HG03378 (cell line): ENCODE results near the gene RBP3.

Source experiments
- ATAC-seq: cut with Tn5 transposase; IDR thresholded peaks from one replicate; pipeline ENCODE4 v1.9.1; 2021; ENCODE audit warnings: mild to moderate bottlenecking, moderate library complexity; ENCODE audit not compliant: unreplicated experiment

The RBP3 gene

DNA sequence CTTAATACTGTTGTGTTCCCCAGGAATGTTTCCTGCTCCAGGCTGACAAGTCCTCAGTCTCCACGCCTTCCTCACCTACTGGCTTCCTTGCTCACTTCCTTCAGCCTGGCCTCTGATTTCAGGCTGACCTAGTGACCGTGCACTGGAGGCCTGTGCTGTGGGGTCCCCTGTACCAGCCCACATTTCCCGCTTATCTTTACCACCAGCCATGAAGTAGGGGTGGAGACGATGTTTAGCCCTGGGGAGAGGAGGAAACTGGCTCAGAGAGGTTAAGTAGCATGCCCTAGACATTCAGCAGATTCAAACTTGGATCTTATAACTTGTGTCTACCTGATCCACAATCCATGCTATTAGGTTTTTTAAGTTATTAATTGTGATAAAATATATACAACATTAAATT is 40.7 kb downstream of the RBP3 start:
- no peak for ATAC-seq

DNA sequence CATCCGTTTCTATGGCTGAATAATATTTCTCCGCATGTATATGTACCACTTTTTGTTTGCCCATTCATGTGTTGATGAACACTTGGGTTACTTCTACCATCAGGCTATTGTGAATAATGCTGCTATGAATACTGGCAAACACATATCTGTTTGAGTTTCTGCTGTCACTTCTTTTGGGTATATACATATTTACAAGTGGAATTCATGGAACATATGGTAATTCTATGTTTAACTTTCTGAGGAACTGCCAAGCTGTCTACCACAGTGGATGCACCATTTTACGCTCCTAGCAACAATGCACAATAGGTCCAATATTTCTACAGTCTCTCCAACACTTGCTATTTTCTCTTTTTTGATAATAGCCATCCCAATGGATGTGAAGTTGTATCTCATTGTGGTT is 41.5 kb downstream of the RBP3 start:
- no peak for ATAC-seq

DNA sequence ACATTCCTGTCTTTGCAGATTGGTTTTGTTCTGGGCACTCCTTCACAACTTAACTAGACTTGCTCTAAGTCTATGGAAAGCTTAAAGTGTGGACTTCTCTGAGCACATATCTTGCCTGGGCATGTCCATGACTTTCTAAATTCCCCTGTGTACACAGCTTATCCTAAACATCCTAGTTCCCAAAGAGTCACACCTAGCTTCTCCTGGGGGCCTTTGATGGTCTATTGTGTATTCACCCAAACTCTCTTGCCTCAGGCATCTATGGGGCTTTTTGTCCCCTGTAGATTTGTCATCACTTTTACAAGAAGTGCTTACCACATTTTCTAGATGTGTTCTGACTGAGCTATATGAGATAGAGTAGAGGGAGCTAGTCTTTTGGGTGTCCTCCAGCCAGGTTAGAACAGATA is 48.2 kb downstream of the RBP3 start:
- no peak for ATAC-seq

DNA sequence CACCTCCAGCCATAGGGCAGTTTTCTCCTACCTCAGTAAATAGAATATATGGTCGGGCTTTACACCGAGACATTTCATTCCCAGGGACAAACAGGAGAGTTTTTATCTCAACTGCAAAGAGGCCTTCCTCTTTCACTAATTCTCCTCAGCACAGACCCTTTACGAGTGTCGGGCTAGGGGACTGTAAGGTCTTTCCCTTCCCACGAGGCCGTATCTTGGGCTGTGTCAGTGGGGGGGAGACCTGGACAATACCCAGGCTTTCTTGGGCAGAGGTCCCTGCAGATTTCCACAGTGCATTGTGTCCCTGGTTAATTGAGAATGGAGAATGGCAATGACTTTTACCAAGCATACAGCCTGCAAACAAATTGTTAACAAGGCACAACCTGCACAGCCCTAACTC is 49.1 kb downstream of the RBP3 start:
- ATAC-seq = no peak

DNA sequence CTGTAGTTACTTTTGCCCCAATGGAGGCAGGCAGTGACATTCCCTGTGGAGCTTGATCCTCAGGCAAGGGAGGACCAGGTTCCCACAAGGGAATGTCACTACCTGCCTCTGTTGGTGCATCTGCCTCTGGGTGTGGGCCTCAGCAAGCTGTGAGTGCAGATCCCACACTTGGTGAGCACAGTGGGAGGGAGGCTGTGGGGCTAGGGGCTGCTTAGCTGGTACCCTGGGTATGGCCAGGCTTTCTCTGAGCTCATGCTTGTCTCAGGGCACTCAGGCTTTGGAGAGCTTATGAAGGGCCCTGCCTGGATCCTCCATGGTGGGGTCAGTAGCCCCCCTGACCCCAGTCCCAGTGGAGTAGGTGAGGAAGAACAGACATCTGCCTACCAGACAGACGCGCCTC is 52.1 kb downstream of the RBP3 start:
- ATAC-seq = no peak

DNA sequence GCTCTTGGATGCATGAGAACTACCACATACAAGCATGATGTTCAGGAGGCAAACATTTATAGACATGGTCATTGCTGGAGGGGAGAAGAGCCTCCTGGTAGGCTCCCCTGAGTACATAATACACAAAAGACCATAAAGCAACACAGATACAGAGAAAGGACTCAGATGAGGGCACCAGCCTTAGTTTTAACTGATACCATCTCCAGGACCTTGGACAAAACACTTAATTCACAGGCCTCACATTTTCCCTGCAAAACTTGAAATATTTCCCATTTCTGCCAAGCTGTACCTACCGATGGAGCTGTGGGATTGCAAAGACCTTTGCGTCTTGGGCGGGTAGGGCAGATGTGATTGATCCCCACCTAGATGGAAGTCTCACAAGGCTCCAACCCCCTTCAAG is 52.6 kb downstream of the RBP3 start:
- ATAC-seq = no peak

DNA sequence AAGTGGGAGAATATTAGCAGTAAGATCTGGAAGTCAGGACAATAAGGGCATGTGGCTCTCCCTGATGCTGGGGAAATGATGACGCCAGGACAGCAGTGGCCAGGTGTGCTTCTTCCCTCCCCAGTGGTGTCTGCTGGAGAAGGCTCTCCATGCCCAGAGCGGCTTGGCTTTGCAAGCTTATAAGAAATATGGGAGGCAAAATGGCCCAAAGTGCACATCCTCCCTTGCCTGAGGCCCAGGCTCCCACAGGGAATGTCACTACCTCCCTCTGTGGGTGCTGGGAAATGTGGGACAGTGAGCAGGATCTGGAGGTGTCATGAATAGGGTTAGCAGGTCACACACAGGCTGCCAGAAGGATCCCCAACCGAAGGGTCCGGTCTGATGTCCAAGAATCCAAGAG is 53.0 kb downstream of the RBP3 start:
- no peak for ATAC-seq

DNA sequence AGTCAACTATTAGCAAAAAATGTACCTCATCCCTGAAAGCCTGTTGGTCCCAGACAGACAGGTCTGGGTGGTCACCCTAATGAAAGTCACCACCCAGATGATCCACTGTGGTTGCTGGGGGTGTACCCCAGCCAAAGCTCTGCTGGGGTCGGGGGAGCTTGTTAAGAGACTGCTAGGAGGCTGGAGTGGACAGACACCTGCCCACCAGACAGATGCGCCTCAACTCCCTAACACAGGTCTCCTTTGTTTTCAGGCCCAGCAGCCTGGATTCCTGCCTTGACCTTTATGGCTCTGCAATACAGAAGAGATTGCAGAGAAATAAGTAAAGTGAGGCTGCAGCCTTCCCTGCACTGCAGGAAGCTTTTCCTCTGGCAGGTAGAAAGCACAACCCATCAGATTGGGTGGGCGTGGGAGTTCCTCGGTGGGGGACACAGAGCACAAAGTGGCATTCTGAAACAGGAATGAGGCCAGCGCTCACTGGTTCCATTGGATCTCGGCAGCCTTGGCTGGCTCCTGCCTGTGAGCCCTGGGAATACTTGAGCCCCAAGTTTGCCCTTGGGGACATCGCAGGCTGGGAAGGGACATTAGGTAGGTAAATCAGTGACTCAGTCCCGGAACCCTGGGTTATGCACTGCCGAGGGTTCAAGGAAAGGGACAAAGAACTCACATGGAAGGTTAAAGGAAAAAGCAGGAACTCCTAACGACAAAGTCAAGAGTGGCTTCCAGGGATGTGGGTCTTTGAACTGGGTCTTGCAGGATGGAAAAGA is 53.9 kb downstream of the RBP3 start:
- no peak for ATAC-seq

DNA sequence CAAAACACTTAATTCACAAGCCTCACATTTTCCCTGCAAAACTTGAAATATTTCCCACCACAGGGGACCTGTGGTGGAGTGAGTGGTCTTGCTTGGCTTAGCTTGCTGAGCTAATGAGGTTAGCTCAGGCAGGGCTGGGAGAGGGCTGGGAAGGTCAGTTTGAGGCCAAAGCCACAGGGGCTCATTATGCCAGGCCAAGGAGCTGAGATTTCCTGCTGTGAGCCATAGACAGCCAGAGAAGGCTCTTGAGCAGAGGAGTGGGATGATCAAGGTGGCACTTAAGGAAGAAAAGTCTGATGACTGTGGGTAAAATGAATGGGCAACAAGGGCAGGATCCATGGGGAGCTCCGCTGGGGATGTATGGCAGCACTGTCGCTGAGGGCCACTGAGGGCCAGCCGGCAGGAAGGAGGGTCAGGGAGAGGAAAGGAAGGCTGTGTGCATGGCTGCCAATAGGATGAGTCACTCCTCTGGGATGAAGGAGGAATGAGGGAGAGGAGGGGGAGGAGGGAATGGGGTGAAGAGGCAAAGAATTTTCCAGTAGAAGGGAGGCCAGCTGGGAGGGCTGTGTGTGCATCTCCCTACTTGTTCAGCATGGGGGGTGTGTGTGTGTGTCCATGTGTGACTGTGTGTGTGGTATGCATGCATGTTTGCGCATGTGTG is 54.6 kb downstream of the RBP3 start:
- ATAC-seq = no peak

DNA sequence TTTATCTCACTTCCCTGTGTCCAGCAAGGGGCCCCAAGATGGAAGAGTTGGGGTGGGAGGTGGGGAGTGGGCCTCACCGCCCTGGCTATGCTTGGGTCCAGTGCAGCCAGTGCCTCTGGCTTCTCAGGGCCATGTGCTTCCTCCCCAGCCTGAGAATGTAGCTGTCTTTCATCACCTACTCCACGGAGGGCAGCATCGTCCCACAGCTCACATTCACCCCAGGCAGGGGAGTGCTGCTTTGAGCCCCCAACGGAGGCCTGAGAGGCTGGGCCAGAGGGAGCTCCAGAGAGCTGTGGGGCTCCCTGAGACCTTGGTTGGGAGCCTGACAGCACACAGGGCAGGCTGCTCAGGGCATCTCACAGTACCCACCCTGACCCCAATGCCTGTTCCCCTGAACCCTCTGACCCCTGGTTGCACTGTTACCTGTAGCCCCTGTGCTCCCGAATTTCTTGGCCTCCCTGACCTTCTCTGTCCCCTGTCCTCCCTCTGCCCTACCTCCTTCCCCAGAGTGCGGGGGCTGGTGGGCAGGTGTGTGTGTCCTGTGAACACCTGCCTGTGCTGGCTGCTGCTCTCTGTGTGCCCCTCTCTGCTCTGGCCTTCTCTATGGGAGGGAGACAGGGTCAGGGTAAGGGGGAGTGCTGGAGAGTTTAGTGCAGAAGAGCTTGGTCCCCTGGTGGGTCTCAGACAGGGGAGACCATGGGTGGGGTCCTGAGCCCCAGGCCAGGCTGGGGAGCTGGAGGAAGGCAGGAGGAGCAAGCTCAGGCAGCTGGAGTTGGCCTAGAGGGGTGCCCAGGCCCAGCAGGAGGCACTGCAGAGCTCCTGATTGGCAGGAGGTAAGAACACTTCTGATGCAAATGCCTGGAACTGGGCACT is 55.5 kb downstream of the RBP3 start:
- no peak for ATAC-seq

DNA sequence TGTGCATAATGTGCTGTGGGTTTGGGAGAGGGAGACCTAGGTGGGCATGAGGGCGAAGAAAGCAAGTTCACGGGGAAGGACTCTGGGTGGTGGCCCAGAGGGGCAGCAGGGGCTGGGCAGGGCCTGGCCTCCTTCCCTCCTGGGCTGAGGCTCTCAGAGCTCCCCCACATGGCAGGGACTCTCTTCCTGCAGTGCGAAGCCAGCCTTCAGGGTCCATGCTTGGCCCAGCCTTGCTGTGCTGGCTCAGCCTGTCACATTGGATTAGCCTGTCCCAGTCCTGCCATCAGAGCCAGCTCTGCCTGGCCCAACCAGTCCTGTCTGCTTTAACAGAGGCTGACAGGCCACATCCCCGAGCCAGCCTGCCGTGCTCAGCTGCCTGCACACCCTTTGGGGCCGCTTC is 56.3 kb downstream of the RBP3 start:
- no peak for ATAC-seq

DNA sequence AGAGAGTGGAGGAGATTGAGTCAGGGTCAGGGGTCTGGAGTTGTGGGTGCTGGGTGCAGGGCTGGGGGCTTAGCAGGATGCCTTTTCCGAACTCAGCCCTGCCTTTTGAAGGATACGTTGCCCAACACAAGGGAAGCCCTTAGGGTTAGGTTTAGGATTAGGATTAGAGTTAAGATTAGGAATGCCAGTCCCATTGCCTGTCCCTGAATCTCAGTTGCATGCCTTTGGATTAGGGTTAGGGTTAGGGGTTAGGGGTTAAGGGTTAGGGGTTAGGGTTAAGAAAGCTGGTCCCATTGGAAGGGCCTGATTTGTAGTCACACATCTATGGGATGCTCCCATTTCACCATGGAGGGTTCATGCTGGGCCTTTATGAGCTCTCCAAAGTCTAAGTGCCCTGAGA is 56.8 kb downstream of the RBP3 start:
- no peak for ATAC-seq

DNA sequence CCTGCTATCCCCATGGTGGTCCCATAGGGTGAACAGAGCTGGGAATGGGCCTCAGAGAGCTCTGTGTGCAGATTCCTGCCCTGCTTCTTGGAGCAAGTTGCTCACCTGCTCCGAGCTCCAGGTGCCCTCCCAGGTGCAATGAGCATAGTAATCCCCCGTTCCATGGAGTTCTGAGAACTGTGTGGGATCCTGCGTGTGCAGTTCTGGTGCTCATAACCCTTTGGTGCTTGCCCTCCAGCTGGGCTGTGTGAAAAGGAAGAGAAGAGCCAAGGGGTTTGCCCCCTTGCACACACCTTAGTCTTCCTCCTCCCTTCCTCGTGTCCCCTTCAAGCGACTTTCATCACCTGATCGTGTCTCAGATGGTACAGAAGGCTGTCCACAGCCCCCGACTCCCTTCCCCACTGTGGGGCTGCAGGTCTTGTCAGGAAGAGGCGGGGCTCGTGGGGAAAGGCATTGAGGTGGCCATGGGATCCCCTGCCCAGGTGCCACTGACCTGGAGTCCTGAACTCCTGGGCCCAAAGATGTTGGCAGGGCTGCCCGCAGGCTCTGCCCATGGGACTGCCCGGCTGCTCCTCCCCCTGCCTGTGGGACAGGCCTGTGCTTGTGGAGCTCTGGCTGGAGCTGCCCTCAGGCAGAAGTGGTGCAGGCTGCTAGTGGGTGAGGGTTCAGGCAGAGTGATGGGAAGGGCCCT is 57.8 kb downstream of the RBP3 start:
- ATAC-seq = no peak

DNA sequence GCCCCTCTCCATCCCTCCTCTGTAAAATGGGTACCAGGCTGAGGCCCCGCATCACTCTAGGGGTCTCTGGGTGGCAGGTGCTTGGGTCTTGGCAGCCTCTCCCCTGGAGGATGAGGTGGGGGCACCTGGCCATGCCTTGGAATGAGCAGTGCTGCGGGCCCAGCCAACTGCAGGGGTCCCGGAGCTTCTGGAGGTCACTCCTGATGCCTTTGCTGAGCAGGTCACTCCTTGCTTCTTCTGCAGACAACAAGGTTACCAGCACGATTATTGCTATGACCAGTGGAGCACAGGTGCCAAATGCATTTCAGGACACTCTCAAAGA is 58.3 kb downstream of the RBP3 start:
- no peak for ATAC-seq

DNA sequence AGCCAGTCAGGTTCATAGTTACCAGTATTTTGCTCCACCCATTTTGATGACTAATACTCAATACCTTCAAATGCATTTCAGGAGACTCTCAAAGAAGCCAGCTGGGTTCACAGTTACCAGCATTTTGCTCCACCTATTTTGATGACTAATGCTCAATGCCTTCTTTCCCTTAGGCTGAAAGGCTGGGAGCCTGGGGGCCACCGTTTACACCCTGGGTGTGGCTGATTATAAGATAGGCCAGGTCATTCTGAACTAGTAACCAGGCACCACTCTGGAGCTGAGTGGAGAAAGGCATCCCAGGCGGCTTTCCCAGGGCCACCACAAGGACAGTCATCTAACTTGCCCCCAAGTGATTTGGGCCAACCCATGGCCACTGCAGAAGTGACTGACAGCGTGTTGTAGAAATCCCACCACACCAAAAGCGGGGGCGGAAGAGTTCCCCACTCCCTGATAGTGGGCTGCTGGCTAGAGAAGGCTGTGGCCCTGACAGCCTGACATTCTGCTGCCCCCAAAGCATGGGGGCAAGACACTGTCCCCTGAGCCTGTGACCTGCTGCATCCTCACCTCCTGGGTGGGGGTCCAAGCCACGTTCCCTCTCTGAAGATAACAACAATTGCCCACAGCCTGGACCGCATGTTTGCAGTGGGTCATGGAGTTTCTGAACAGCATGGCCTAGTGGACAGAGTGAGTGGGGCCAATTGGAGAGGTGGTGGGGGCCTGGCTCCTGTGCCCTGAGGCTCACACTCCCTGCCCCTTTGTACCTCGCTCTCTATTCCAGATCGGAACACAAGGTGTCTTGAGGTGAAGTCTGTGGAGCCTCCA is 58.9 kb downstream of the RBP3 start:
- no peak for ATAC-seq
